Measurements from ENCODE around the gene MCTP1.

Gene MCTP1

DNA sequence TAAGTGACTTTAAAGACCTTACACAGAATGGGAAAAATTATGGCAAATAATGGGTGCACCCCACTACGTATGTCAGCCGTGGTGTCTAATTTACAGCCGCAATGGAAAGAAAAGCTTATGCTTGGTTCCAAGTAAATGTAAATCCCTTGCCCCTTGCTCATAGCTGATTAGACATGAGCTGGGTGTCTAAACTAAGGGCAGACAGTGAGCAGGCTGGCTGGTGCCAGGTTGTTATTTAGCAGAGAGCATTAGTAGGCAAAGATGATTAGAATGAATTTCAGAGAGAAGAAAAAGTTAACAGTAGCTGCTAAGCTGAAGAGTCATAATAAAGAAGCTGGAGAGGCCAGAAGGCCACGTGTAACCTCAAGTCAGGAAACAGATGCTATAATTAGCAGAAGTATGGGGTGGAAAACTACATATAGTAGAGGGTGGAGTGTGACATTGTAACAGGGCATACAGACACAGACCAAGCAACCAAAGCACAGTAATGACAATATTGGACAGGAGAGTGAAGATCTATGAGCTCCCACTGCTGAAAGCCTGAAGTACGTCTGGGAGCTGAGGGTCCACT is 257.7 kb downstream of the MCTP1 start:
- TF ChIP-seq, protein P1, sequence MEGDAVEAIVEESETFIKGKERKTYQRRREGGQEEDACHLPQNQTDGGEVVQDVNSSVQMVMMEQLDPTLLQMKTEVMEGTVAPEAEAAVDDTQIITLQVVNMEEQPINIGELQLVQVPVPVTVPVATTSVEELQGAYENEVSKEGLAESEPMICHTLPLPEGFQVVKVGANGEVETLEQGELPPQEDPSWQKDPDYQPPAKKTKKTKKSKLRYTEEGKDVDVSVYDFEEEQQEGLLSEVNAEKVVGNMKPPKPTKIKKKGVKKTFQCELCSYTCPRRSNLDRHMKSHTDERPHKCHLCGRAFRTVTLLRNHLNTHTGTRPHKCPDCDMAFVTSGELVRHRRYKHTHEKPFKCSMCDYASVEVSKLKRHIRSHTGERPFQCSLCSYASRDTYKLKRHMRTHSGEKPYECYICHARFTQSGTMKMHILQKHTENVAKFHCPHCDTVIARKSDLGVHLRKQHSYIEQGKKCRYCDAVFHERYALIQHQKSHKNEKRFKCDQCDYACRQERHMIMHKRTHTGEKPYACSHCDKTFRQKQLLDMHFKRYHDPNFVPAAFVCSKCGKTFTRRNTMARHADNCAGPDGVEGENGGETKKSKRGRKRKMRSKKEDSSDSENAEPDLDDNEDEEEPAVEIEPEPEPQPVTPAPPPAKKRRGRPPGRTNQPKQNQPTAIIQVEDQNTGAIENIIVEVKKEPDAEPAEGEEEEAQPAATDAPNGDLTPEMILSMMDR (IDR thresholded peaks at IDR 0.05; ENCODE audit: extremely low read depth, missing control alignments), result no peak
- DNase-seq (ENCODE audit: low spot score), result no peak

DNA sequence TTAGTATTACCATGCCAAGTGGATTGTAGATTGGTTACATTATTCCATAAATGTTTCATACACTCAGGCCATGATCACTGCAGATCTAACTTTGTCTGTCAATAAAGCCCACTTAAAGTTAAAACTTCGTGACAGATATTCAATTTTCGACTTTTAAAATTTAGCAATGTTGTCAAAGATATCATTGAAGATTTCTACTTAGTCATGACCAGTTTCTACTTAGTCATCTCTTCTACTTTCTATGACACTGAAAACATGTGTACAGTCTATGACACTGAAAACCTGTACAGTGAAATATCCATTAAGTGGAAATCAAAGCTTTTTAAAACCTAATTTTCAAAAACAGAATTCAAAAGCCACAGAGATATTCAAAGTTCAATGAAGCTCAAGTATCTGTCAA is 258.2 kb downstream of the MCTP1 start:
- DNase-seq (ENCODE audit: low spot score), result no peak
- TF ChIP-seq, protein P1 (IDR thresholded peaks at IDR 0.05; ENCODE audit: extremely low read depth, missing control alignments), result no peak

GRCh38 chr5:95022967-95023695 is 261.8 kb downstream of the MCTP1 start:
- TF ChIP-seq, protein P1 (IDR thresholded peaks at IDR 0.05; ENCODE audit: extremely low read depth, missing control alignments), result no peak
- no peak for DNase-seq (ENCODE audit: low spot score)

DNA sequence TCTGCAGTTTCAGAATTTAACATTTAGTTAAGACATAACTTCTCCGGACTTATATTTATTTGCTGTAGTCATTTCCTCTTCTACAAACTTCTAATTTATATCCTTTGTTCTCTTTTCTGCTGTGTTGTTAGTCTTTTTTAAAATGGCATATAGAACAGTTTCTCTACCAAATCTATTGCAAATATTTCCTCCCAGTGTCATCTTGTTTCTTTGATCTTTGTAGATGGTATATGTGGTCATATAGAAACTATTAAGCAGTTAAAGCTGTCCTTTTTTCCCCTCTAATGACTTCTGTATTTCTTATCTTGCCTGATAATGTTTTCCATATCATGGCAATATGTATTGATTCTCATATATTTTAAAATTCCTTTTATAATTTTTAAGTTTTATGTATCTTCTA is 264.5 kb downstream of the MCTP1 start:
- TF ChIP-seq, protein P1 (IDR thresholded peaks at IDR 0.05; ENCODE audit: extremely low read depth, missing control alignments), result no peak
- no peak for DNase-seq (ENCODE audit: low spot score)

DNA sequence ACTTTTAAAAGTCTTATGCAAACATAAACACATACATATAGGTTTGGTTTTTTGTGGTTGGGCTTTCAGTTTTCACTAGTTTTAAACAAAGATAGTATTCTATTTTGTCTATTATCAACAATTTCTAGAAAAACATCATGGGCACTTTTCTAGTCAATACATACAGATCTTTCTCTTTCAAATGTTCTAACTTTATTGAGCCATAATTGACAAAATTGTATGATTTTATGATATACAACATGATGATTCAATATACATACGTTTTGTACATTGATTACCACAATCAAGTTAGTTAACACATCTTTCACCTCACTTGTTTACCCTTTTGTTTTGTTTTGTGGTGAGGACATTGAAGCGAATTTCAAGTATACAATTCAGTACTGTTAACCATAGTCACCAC is 265.9 kb downstream of the MCTP1 start:
- TF ChIP-seq, protein P1 (IDR thresholded peaks at IDR 0.05; ENCODE audit: extremely low read depth, missing control alignments), result no peak

GRCh38 chr5:95018511-95018910 is 266.4 kb downstream of the MCTP1 start:
- TF ChIP-seq, protein P1 (IDR thresholded peaks at IDR 0.05; ENCODE audit: extremely low read depth, missing control alignments), result no peak

More for the DNA sequence above, 265.9 kb downstream of the MCTP1 start:
- DNase-seq (ENCODE audit: low spot score), result no peak

GRCh38 chr5:95009812-95010211 is 275.1 kb downstream of the MCTP1 start:
- TF ChIP-seq, protein P1 (IDR thresholded peaks at IDR 0.05; ENCODE audit: extremely low read depth, missing control alignments), result no peak
- no peak for DNase-seq (ENCODE audit: low spot score)

More at GRCh38 chr5:95018511-95018910, 266.4 kb downstream of the MCTP1 start:
- no peak for DNase-seq (ENCODE audit: low spot score)

Data from GM20000 (cell line).